Mucosa of gallbladder (tissue), 1 donor: ENCODE measurements around the gene MMP19. TPM values are rescaled to one million over a fixed set of nuclear protein-coding genes. Genes with fewer than 3 reads are reported as not detected.
"Not testable (repeated sequence)": the region's sequence is repeated elsewhere in the genome, so short reads cannot be mapped to it uniquely, and the experiment has no call there.

ENCODE experiments used
- DNase-seq: peaks from one replicate; pipeline ENCODE4 v3.0.0-alpha.2; 2020; ENCODE audit warnings: low spot score
- total RNA-seq: library from RNA; stranded (reverse); gene quantifications from one replicate; pipeline ENCODE4 v1.2.1, GENCODE V29; 2021
- donor health status: DM: no; HTN: no; CAD: no.

The MMP19 gene
- total RNA-seq, 1 donor from 2014 or later = 5.2 TPM

- no peak for DNase-seq
Measured at GRCh38 chr12:55843431-55843830, 695 bp upstream of the MMP19 start.

- no peak for DNase-seq
Measured at GRCh38 chr12:55840581-55841351, 2.0 kb downstream of the MMP19 start.

- DNase-seq = no peak
Measured at GRCh38 chr12:55839345-55840140, 3.2 kb downstream of the MMP19 start.

- no peak for DNase-seq
Measured at GRCh38 chr12:55838361-55838760, 4.4 kb downstream of the MMP19 start.

GRCh38 chr12:55834400-55834799 lies 8.3 kb downstream of the MMP19 start:
- DNase-seq = not testable (repeated sequence)

- no peak for DNase-seq
Measured at GRCh38 chr12:55833056-55833455, 9.7 kb downstream of the MMP19 start.

- no peak for DNase-seq
Measured at GRCh38 chr12:55831447-55831815, 11.3 kb downstream of the MMP19 start.

- DNase-seq = peak; percentile 64
Measured at GRCh38 chr12:55830601-55831446, 11.9 kb downstream of the MMP19 start.

GRCh38 chr12:55829967-55830600 lies 12.7 kb downstream of the MMP19 start:
- no peak for DNase-seq

- DNase-seq = no peak
Measured at GRCh38 chr12:55828357-55828756, 14.4 kb downstream of the MMP19 start.

GRCh38 chr12:55827806-55828205 lies 14.9 kb downstream of the MMP19 start:
- no peak for DNase-seq

GRCh38 chr12:55824726-55825125 lies 18.0 kb downstream of the MMP19 start:
- DNase-seq = no peak

- no peak for DNase-seq
Measured at GRCh38 chr12:55823419-55823818, 19.3 kb downstream of the MMP19 start.

GRCh38 chr12:55822228-55822627 lies 20.5 kb downstream of the MMP19 start:
- DNase-seq = no peak

GRCh38 chr12:55820679-55821078 lies 22.1 kb downstream of the MMP19 start:
- no peak for DNase-seq

- DNase-seq = no peak
Measured at GRCh38 chr12:55818886-55819285, 23.9 kb downstream of the MMP19 start.

- no peak for DNase-seq
Measured at GRCh38 chr12:55818140-55818728, 24.5 kb downstream of the MMP19 start.

GRCh38 chr12:55817345-55818139 lies 25.2 kb downstream of the MMP19 start, which contains the start of the genes ORMDL2 and SARNP:
ORMDL2 (plus strand) TSS chr12:55818041; CDS start chr12:55819000, 959 bp downstream.
SARNP (minus strand) TSS chr12:55817724; CDS start chr12:55817701, 23 bp downstream.
- peak; percentile 99 for DNase-seq

GRCh38 chr12:55816881-55817344 lies 25.8 kb downstream of the MMP19 start:
- DNase-seq = no peak

GRCh38 chr12:55815473-55815872 lies 27.3 kb downstream of the MMP19 start:
- DNase-seq = no peak
